ENCODE data around the gene CPA1.

- TF ChIP-seq, protein P1, sequence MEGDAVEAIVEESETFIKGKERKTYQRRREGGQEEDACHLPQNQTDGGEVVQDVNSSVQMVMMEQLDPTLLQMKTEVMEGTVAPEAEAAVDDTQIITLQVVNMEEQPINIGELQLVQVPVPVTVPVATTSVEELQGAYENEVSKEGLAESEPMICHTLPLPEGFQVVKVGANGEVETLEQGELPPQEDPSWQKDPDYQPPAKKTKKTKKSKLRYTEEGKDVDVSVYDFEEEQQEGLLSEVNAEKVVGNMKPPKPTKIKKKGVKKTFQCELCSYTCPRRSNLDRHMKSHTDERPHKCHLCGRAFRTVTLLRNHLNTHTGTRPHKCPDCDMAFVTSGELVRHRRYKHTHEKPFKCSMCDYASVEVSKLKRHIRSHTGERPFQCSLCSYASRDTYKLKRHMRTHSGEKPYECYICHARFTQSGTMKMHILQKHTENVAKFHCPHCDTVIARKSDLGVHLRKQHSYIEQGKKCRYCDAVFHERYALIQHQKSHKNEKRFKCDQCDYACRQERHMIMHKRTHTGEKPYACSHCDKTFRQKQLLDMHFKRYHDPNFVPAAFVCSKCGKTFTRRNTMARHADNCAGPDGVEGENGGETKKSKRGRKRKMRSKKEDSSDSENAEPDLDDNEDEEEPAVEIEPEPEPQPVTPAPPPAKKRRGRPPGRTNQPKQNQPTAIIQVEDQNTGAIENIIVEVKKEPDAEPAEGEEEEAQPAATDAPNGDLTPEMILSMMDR (conservative IDR thresholded peaks at IDR 0.05; ENCODE audit: low read depth, low read length) = no peak
- TF ChIP-seq POLR2A (IDR thresholded peaks at IDR 0.05; ENCODE audit: low read depth, low read length) (no peak), SMC3 (IDR thresholded peaks at IDR 0.05; ENCODE audit: low read depth, low read length) (no peak), RAD21 (IDR thresholded peaks at IDR 0.05; ENCODE audit: low read length) (no peak), NFE2L2 (IDR thresholded peaks at IDR 0.05; ENCODE audit: low read depth, low read length) (no peak), CHD1 (IDR thresholded peaks at IDR 0.05; ENCODE audit: low read depth, low read length) (no peak), MAFK (IDR thresholded peaks at IDR 0.05; ENCODE audit: low read depth, low read length) (no peak), CEBPB (IDR thresholded peaks at IDR 0.05; ENCODE audit: low read depth, low read length) (no peak), FOS (IDR thresholded peaks at IDR 0.05; ENCODE audit: low read depth, low read length) (no peak), RFX5 (IDR thresholded peaks at IDR 0.05; ENCODE audit: low read depth, low read length) (no peak), MXI1 (IDR thresholded peaks at IDR 0.05; ENCODE audit: borderline replicate concordance, low read depth, low read length) (no peak)
- TF ChIP-seq, protein P2, sequence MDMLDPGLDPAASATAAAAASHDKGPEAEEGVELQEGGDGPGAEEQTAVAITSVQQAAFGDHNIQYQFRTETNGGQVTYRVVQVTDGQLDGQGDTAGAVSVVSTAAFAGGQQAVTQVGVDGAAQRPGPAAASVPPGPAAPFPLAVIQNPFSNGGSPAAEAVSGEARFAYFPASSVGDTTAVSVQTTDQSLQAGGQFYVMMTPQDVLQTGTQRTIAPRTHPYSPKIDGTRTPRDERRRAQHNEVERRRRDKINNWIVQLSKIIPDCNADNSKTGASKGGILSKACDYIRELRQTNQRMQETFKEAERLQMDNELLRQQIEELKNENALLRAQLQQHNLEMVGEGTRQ (IDR thresholded peaks at IDR 0.05; ENCODE audit: low read depth, low read length) = no peak
Observed at GRCh38 chr7:130421684-130422083, 41.4 kb downstream of the CPA1 start.

Data from IMR-90 (cell line).